Measurements from ENCODE around the gene CCDC177. TPM values are rescaled to one million over a fixed set of nuclear protein-coding genes. Genes with fewer than 3 reads are reported as not detected.
A peak's percentile ranks its signal among the peaks of the same experiment; 100 is the strongest.

CCDC177 gene
- total and polyA plus RNA-seq, 9 of the 15 experiments (the other 6 are each of a cell fraction or from before 2014, with no cell fraction given), result not detected

DNA sequence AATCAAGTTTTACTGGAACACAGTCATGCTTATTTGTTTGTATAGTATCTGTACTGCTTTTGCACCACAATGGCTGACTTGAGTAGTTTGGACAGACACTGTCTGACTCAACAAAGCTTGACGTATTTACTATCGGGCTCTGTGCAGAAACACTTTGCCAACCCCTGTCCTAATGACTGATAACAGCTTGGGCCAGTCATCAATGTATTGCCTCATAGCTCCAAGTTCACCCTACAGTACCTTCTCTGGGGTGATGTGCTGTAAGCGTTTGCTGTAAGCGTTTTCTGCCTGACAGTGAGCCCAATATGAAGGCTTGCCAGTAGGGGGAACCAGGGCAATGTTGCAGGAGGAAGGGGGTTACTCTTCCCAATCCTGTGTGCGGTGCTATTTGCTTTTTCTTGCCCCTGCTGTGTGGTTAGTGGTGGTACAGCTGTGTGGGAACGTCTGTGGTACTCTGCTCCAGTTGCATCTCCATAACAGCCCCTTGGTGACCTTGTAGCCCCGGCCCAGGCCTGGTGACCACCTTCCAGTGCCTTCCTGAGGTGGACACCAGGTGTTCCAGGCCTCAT lies 5.4 kb upstream of the CCDC177 start (continued):
- TF ChIP-seq, protein P1, sequence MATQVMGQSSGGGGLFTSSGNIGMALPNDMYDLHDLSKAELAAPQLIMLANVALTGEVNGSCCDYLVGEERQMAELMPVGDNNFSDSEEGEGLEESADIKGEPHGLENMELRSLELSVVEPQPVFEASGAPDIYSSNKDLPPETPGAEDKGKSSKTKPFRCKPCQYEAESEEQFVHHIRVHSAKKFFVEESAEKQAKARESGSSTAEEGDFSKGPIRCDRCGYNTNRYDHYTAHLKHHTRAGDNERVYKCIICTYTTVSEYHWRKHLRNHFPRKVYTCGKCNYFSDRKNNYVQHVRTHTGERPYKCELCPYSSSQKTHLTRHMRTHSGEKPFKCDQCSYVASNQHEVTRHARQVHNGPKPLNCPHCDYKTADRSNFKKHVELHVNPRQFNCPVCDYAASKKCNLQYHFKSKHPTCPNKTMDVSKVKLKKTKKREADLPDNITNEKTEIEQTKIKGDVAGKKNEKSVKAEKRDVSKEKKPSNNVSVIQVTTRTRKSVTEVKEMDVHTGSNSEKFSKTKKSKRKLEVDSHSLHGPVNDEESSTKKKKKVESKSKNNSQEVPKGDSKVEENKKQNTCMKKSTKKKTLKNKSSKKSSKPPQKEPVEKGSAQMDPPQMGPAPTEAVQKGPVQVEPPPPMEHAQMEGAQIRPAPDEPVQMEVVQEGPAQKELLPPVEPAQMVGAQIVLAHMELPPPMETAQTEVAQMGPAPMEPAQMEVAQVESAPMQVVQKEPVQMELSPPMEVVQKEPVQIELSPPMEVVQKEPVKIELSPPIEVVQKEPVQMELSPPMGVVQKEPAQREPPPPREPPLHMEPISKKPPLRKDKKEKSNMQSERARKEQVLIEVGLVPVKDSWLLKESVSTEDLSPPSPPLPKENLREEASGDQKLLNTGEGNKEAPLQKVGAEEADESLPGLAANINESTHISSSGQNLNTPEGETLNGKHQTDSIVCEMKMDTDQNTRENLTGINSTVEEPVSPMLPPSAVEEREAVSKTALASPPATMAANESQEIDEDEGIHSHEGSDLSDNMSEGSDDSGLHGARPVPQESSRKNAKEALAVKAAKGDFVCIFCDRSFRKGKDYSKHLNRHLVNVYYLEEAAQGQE (IDR thresholded peaks at IDR 0.05; ENCODE audit: borderline replicate concordance), result peak; percentile 39; the same call in 1 of the 2 replicates
- TF ChIP-seq, protein P1 (CRISPR knock-in tag; IDR thresholded peaks at IDR 0.05; ENCODE audit: low read depth), result no peak
- TF ChIP-seq, protein P2, sequence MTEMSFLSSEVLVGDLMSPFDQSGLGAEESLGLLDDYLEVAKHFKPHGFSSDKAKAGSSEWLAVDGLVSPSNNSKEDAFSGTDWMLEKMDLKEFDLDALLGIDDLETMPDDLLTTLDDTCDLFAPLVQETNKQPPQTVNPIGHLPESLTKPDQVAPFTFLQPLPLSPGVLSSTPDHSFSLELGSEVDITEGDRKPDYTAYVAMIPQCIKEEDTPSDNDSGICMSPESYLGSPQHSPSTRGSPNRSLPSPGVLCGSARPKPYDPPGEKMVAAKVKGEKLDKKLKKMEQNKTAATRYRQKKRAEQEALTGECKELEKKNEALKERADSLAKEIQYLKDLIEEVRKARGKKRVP (CRISPR knock-in tag; IDR thresholded peaks at IDR 0.05), result no peak
- TF ChIP-seq HIVEP1 (CRISPR knock-in tag; IDR thresholded peaks at IDR 0.05), result no peak
- peak; percentile 28; the same call in 1 of the 2 replicates for TF ChIP-seq RB1 (IDR thresholded peaks at IDR 0.05; ENCODE audit: low read depth)
- 0 out of 2 replicates have a peak, but pooled peaks have one; percentile 37 for TF ChIP-seq ZNF766 (CRISPR knock-in tag; conservative IDR thresholded peaks at IDR 0.05)
- TF ChIP-seq, protein P3, sequence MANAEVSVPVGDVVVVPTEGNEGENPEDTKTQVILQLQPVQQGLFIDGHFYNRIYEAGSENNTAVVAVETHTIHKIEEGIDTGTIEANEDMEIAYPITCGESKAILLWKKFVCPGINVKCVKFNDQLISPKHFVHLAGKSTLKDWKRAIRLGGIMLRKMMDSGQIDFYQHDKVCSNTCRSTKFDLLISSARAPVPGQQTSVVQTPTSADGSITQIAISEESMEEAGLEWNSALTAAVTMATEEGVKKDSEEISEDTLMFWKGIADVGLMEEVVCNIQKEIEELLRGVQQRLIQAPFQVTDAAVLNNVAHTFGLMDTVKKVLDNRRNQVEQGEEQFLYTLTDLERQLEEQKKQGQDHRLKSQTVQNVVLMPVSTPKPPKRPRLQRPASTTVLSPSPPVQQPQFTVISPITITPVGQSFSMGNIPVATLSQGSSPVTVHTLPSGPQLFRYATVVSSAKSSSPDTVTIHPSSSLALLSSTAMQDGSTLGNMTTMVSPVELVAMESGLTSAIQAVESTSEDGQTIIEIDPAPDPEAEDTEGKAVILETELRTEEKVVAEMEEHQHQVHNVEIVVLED (CRISPR knock-in tag; IDR thresholded peaks at IDR 0.05), result no peak
- no peak for TF ChIP-seq HSF4 (CRISPR knock-in tag; IDR thresholded peaks at IDR 0.05; ENCODE audit: borderline replicate concordance)
- TF ChIP-seq, protein P4, sequence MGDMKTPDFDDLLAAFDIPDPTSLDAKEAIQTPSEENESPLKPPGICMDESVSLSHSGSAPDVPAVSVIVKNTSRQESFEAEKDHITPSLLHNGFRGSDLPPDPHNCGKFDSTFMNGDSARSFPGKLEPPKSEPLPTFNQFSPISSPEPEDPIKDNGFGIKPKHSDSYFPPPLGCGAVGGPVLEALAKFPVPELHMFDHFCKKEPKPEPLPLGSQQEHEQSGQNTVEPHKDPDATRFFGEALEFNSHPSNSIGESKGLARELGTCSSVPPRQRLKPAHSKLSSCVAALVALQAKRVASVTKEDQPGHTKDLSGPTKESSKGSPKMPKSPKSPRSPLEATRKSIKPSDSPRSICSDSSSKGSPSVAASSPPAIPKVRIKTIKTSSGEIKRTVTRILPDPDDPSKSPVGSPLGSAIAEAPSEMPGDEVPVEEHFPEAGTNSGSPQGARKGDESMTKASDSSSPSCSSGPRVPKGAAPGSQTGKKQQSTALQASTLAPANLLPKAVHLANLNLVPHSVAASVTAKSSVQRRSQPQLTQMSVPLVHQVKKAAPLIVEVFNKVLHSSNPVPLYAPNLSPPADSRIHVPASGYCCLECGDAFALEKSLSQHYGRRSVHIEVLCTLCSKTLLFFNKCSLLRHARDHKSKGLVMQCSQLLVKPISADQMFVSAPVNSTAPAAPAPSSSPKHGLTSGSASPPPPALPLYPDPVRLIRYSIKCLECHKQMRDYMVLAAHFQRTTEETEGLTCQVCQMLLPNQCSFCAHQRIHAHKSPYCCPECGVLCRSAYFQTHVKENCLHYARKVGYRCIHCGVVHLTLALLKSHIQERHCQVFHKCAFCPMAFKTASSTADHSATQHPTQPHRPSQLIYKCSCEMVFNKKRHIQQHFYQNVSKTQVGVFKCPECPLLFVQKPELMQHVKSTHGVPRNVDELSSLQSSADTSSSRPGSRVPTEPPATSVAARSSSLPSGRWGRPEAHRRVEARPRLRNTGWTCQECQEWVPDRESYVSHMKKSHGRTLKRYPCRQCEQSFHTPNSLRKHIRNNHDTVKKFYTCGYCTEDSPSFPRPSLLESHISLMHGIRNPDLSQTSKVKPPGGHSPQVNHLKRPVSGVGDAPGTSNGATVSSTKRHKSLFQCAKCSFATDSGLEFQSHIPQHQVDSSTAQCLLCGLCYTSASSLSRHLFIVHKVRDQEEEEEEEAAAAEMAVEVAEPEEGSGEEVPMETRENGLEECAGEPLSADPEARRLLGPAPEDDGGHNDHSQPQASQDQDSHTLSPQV (IDR thresholded peaks at IDR 0.05), result no peak
- no peak for TF ChIP-seq EWSR1 (IDR thresholded peaks at IDR 0.05; ENCODE audit: borderline replicate concordance, low read depth, partially characterized antibody)
- no peak for TF ChIP-seq NFRKB (IDR thresholded peaks at IDR 0.05; ENCODE audit: low read depth)
